GM23248 (cell line): ENCODE data around the gene SLC22A2. TPM values are rescaled to one million over a fixed set of nuclear protein-coding genes. Genes with fewer than 3 reads are reported as not detected.

Source experiments
- DNase-seq: peaks from one replicate; pipeline ENCODE4 v3.0.0-alpha.2; 2015
- H2AFZ ChIP-seq: fragments of 200-600 bp; sonication (generic); 2 replicates; pipeline ENCODE4 v1.6.1; 2016; ENCODE audit warnings: antibody characterized with exemption
- H3F3A ChIP-seq: fragments of 200-600 bp; sonication (generic); 2 replicates; pipeline ENCODE4 v1.6.1; 2016; ENCODE audit warnings: mild to moderate bottlenecking, antibody characterized with exemption, mixed run types; ENCODE audit not compliant: insufficient read depth
- H3K27ac ChIP-seq: fragments of 200-600 bp; sonication (generic); 2 replicates; pipeline ENCODE4 v1.5.1; 2016; ENCODE audit warnings: mild to moderate bottlenecking
- H3K27me3 ChIP-seq: fragments of 200-600 bp; sonication (generic); replicated peaks from 2 replicates; pipeline ENCODE4 v1.6.1; 2016; ENCODE audit warnings: mild to moderate bottlenecking; ENCODE audit not compliant: insufficient read depth
- H3K36me3 ChIP-seq: fragments of 200-600 bp; sonication (generic); 2 replicates; pipeline ENCODE4 v1.6.1; 2016; ENCODE audit warnings: low read depth, mild to moderate bottlenecking
- H3K4me1 ChIP-seq: fragments of 200-600 bp; sonication (generic); 2 replicates; pipeline ENCODE4 v1.6.1; 2016; ENCODE audit warnings: mild to moderate bottlenecking; ENCODE audit not compliant: insufficient read depth
- H3K4me2 ChIP-seq: fragments of 200-600 bp; sonication (generic); one replicate; pipeline ENCODE4 v1.6.1; 2016; ENCODE audit warnings: mild to moderate bottlenecking; ENCODE audit not compliant: unreplicated experiment
- H3K4me3 ChIP-seq: fragments of 200-600 bp; sonication (generic); 2 replicates; pipeline ENCODE4 v1.5.1; 2016; ENCODE audit warnings: mild to moderate bottlenecking
- H3K79me2 ChIP-seq: fragments of 200-600 bp; sonication (generic); 2 replicates; pipeline ENCODE4 v1.6.1; 2016; ENCODE audit warnings: mild to moderate bottlenecking; ENCODE audit not compliant: insufficient read depth
- H3K9ac ChIP-seq: fragments of 200-600 bp; sonication (generic); 2 replicates; pipeline ENCODE4 v1.6.1; 2016; ENCODE audit warnings: mild to moderate bottlenecking
- H3K9me2 ChIP-seq: fragments of 200-600 bp; sonication (generic); 2 replicates; pipeline ENCODE4 v1.6.1; 2016; ENCODE audit warnings: mixed run types, mild to moderate bottlenecking, moderate library complexity; ENCODE audit not compliant: insufficient read depth
- H3K9me3 ChIP-seq: fragments of 200-600 bp; sonication (generic); one replicate; pipeline ENCODE4 v1.6.1; 2017; ENCODE audit warnings: low read depth
- H4K20me1 ChIP-seq: fragments of 200-600 bp; sonication (generic); 2 replicates; pipeline ENCODE4 v1.6.0; 2016; ENCODE audit not compliant: insufficient read depth
- EZH2 ChIP-seq: fragments of 200-600 bp; sonication (generic); IDR thresholded peaks from 2 replicates; pipeline ENCODE4 v1.6.1; 2018; ENCODE audit warnings: antibody characterized with exemption, mild to moderate bottlenecking; ENCODE audit not compliant: insufficient read depth, poor library complexity, severe bottlenecking
- EZH2phosphoT487 ChIP-seq: fragments of 200-600 bp; sonication (generic); IDR thresholded peaks from 2 replicates; pipeline ENCODE4 v1.6.1; 2018; ENCODE audit warnings: antibody characterized with exemption, moderate library complexity, mild to moderate bottlenecking, low read depth; ENCODE audit not compliant: insufficient read depth
- WGBS, 2 experiments: methylation state at CpG; one replicate each; pipeline ENCODE4 v1.1.6; 2015 to 2017; ENCODE audit warnings: low lambda C conversion rate in 2 of 2, low coverage in 1 of 2; ENCODE audit errors: missing lambda C conversion rate in 2 of 2; 5-methylcytosine and 5-hydroxymethylcytosine counted together
- in situ Hi-C: fragments of 300-500 bp; cut with MboI; formaldehyde crosslinking; loops from 2 replicates; pipeline ENCODE4 v1.15.0; 2020
- polyA plus RNA-seq: library from polyadenylated mRNA; unstranded; fragments of >200 nt; fragmentation: Nextera tagmentation; extraction: Ambion mirVana; gene quantifications from 2 replicates; pipeline ENCODE4 v1.2.1, GENCODE V29; 2016
- total RNA-seq: library from RNA; depleted of rRNA; stranded (reverse); fragments of >200 nt; shearing (Covaris generic); gene quantifications from 2 replicates; pipeline ENCODE4 v1.2.3, GENCODE V29; 2014

SLC22A2 gene
- total and polyA plus RNA-seq, 2 experiments from 2014 or later: not detected

GRCh38 chr6:160270347-160270746, 11.7 kb upstream of the SLC22A2 start:
- Histone ChIP-seq H3K27me3 (no peaks in the 10 kb centered on the region), H3F3A (no peaks in the 10 kb centered on the region), H3K36me3 (no peaks in the 10 kb centered on the region), H3K4me2 (no peak overlapping the region), H3K27ac (no peak overlapping the region), H3K9me2 (no peaks in the 10 kb centered on the region), H2AFZ (no peak overlapping the region), H3K4me3 (no peak overlapping the region), H3K9me3 (no peaks in the 10 kb centered on the region), H3K4me1 (no peaks in the 10 kb centered on the region), H3K9ac (no peak overlapping the region), H3K79me2 (no peaks in the 10 kb centered on the region), H4K20me1 (no peaks in the 10 kb centered on the region)
- TF ChIP-seq EZH2phosphoT487: no peak
- TF ChIP-seq EZH2: no peak
- DNase-seq: no peak
- in situ Hi-C loops: no loop called here
- WGBS, 2 experiments: 43 to 48% methylated on average over 6 of the region's 6 CpGs

- no peaks in the 10 kb centered on the region for H3K36me3 ChIP-seq
- H3K4me1 ChIP-seq: no peaks in the 10 kb centered on the region
- H3K9me3 ChIP-seq: no peaks in the 10 kb centered on the region
- no peaks in the 10 kb centered on the region for H3K79me2 ChIP-seq
- no peaks in the 10 kb centered on the region for H4K20me1 ChIP-seq
- WGBS, 2 experiments: 46 to 59% methylated on average over 3 of the region's 3 CpGs
- H3K4me3 ChIP-seq: no peak overlapping the region
- H3K9me2 ChIP-seq: no peaks in the 10 kb centered on the region
- DNase-seq: no peak
- no peak overlapping the region for H3K4me2 ChIP-seq
- H3K27ac ChIP-seq: no peak overlapping the region
- no peak overlapping the region for H3K9ac ChIP-seq
- in situ Hi-C loops: no loop called here
- no peaks in the 10 kb centered on the region for H3F3A ChIP-seq
- TF ChIP-seq EZH2 (no peak), EZH2phosphoT487 (no peak)
- no peak overlapping the region for H2AFZ ChIP-seq
- no peaks in the 10 kb centered on the region for H3K27me3 ChIP-seq
These were observed 11.2 kb upstream of the SLC22A2 start for GRCh38 chr6:160269771-160270170.

- no peaks in the 10 kb centered on the region for H3F3A ChIP-seq
- no peaks in the 10 kb centered on the region for H3K79me2 ChIP-seq
- no peaks in the 10 kb centered on the region for H3K36me3 ChIP-seq
- no peak overlapping the region for H3K4me3 ChIP-seq
- H3K9me2 ChIP-seq: no peaks in the 10 kb centered on the region
- WGBS, 2 experiments: 36 to 39% methylated on average over 4 of the region's 4 CpGs
- TF ChIP-seq EZH2 (no peak), EZH2phosphoT487 (no peak)
- no peak overlapping the region for H3K4me2 ChIP-seq
- in situ Hi-C loops: no loop called here
- H3K27ac ChIP-seq: no peak overlapping the region
- H4K20me1 ChIP-seq: no peaks in the 10 kb centered on the region
- DNase-seq: no peak
- H2AFZ ChIP-seq: no peak overlapping the region
- no peak overlapping the region for H3K9ac ChIP-seq
- no peaks in the 10 kb centered on the region for H3K4me1 ChIP-seq
- H3K27me3 ChIP-seq: no peaks in the 10 kb centered on the region
- no peaks in the 10 kb centered on the region for H3K9me3 ChIP-seq
These were observed 10.5 kb upstream of the SLC22A2 start for GRCh38 chr6:160269023-160269521.

- in situ Hi-C loops: no loop called here
- H3K9me2 ChIP-seq: no peaks in the 10 kb centered on the region
- no peaks in the 10 kb centered on the region for H3K9me3 ChIP-seq
- no peak overlapping the region for H3K4me3 ChIP-seq
- 63 to 68% methylated on average over 6 of the region's 6 CpGs for WGBS, 2 experiments
- H3F3A ChIP-seq: no peaks in the 10 kb centered on the region
- no peak overlapping the region for H3K9ac ChIP-seq
- H3K4me1 ChIP-seq: no peaks in the 10 kb centered on the region
- TF ChIP-seq EZH2: no peak
- TF ChIP-seq EZH2phosphoT487: no peak
- no peak for DNase-seq
- no peak overlapping the region for H3K4me2 ChIP-seq
- H4K20me1 ChIP-seq: no peaks in the 10 kb centered on the region
- no peaks in the 10 kb centered on the region for H3K27me3 ChIP-seq
- no peaks in the 10 kb centered on the region for H3K79me2 ChIP-seq
- H3K36me3 ChIP-seq: no peaks in the 10 kb centered on the region
- no peak overlapping the region for H3K27ac ChIP-seq
- H2AFZ ChIP-seq: no peak overlapping the region
These were observed 8.5 kb upstream of the SLC22A2 start for GRCh38 chr6:160267102-160267501.

- TF ChIP-seq EZH2phosphoT487 (no peak), EZH2 (no peak)
- Histone ChIP-seq H3K27me3 (no peaks in the 10 kb centered on the region), H3K36me3 (no peaks in the 10 kb centered on the region), H3K9ac (no peak overlapping the region), H4K20me1 (no peaks in the 10 kb centered on the region), H3K4me2 (no peak overlapping the region), H3K9me3 (no peaks in the 10 kb centered on the region), H2AFZ (no peak overlapping the region), H3K27ac (no peak overlapping the region), H3K4me3 (no peak overlapping the region), H3F3A (no peaks in the 10 kb centered on the region), H3K9me2 (no peaks in the 10 kb centered on the region), H3K4me1 (no peaks in the 10 kb centered on the region), H3K79me2 (no peaks in the 10 kb centered on the region)
- no peak for DNase-seq
- in situ Hi-C loops: no loop called here
- 28 to 30% methylated on average over 6 of the region's 6 CpGs for WGBS, 2 experiments
These were observed 7.4 kb upstream of the SLC22A2 start for GRCh38 chr6:160265869-160266476.
